Kasumi-1 (cell line): ENCODE data around the gene PLEKHB1.
"Not testable (repeated sequence)": the region's sequence is repeated elsewhere in the genome, so short reads cannot be mapped to it uniquely, and the experiment has no call there.

Experiments
- DNase-seq, 2 experiments: peaks; one replicate each; lab custom pipeline; 2025; lab: John Stamatoyannopoulos, UW

The PLEKHB1 gene

DNA sequence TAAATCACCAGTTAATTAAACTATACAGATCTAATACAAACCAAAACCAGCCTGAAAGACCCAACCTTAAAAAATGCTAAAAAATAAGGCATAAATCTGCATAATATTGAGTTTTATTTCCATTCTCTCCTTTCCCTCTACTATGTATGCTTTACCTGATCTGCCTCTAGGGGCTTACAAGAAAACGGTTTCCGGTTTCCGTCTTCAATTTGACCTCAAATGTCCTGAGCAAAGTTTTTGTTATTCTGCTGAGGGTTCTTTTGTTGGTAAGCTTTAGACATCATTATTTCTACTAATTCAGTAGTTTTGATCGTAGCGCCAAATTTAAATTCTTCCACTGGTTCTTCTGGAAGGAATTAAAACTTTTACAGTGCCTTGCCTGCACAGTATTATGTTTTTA is 30.2 kb downstream of the PLEKHB1 start:
- DNase-seq = not testable (repeated sequence)

DNA sequence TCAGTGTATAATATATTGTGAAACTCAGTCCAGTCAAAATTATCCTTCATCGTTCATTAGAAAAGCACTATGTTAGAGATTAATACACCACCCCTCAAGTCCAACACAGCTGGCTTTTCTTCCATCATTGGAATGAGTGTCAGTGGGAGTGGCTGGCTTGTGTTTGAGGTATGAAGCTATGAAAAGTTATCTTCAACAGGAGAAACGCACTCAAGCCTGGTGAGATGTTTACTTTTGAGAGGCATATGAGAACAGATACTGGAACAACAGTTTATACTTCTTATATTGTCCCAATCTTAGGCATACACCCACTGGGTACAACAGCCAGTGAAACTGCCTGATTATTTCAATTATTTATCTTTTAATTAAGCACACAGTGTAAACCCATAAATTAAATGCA is 34.3 kb downstream of the PLEKHB1 start:
- DNase-seq = no peak

DNA sequence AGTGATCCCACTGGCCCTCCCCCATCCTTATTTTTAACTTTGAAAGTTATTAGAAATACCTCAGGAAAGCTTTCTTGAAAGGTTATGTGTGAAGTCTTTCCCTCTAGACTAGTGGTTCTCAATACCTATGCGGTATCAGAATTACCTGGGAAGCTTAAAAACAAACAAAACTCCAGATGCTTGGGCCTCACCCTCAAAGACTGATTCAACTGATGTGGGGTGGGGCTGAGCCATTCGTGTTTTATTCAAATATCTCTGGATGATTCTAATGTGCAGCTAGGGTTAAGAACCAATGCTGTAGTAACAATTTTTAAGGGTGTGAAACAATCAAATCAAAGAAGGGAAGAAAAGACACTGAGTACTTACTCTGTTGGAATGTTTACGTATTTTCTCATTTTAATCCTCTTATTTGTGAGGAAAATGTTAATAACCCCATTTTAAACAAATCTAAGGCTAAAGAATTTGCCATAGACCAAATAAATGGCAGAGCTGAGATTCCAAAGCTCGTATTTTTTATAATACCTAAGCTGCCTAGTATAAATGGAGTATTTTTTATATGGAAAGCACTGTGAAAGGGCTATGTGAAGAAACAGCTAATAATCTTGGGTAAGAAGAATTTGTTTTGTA is 47.6 kb downstream of the PLEKHB1 start:
- no peak for DNase-seq

DNA sequence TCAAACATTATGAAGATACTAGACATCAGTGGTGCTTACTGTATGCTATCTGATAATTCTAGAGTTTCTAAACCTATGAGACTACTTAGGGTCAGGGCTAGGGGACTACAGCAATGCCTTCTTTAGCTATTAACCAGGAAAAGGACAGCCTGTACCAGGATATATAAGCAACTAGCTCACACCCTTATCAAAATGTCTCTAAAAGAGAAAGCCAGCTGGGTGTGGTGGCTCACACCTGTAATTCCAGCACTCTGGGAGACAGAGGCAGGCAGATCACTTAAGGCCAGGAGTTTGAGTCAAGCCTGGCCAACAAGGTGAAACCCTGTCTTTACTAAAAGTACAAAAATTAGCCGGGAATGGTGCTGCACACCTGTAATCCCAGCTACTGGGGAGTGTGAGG is 58.7 kb downstream of the PLEKHB1 start:
- DNase-seq = no peak

DNA sequence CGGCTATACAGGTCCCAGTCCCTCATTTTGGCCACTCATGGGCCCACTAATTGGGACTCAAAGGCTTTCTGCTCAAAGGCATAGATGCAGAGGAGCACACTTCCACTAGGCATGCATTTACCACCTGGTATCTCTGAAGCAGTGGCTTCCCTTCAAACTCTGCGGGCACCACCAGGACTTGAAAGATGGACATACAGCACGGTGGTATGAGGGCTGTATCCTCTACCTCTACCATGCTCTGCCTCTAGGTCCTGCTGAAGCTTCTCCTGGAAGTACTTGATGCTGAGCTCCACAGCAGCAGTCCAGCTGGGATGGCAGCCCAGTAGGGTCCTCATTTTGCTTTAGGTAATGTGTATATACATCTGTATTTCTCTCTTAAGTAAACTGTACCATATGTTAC is 64.6 kb downstream of the PLEKHB1 start:
- no peak for DNase-seq
